CD14-positive monocyte (primary cell): Measurements from ENCODE around the gene CKS1B. TPM values are rescaled to one million over a fixed set of nuclear protein-coding genes. Genes with fewer than 3 reads are reported as not detected.

Source experiments
- DNase-seq, 3 donors: peaks; one replicate each; pipeline ENCODE4 v3.0.0-alpha.2; 2011 to 2022
- H2AFZ ChIP-seq: 2 replicates; pipeline ENCODE4 v1.6.0; 2012; ENCODE audit warnings: mild to moderate bottlenecking, low read depth, low read length, inconsistent platforms; ENCODE audit not compliant: insufficient read depth, poor library complexity, severe bottlenecking
- H3K27ac ChIP-seq, 2 donors: 1 replicate in 1 of 2; 2 replicates in 1 of 2; pipeline ENCODE4 v1.5.1; 2012 to 2013; ENCODE audit warnings: low read length in 2 of 2, control low read depth in 1 of 2, inconsistent platforms in 1 of 2, low read depth in 1 of 2, mild to moderate bottlenecking in 1 of 2
- H3K27me3 ChIP-seq, 2 donors: one replicate each; pipeline versions ENCODE4 v1.6.0 to v1.6.1; 2011 to 2013; ENCODE audit warnings: low read length in 2 of 2; ENCODE audit not compliant: control insufficient read depth in 2 of 2, insufficient read depth in 2 of 2
- H3K36me3 ChIP-seq, 2 donors: replicated peaks in 1 of 2; 1 replicate in 1 of 2; 2 replicates in 1 of 2; pipeline versions ENCODE4 v1.5.1 to v1.6.1; 2012 to 2013; ENCODE audit warnings: low read length in 2 of 2, control low read depth in 1 of 2, inconsistent platforms in 1 of 2, mild to moderate bottlenecking in 1 of 2; ENCODE audit not compliant: insufficient read depth in 2 of 2, control insufficient read depth in 1 of 2
- H3K4me1 ChIP-seq, 2 donors: 1 replicate in 1 of 2; 2 replicates in 1 of 2; pipeline versions ENCODE4 v1.5.1 to v1.6.1; 2012 to 2013; ENCODE audit warnings: low read length in 2 of 2, control low read depth in 1 of 2, inconsistent platforms in 1 of 2, mild to moderate bottlenecking in 1 of 2, moderate library complexity in 1 of 2; ENCODE audit not compliant: insufficient read depth in 2 of 2, control insufficient read depth in 1 of 2
- H3K4me2 ChIP-seq: replicated peaks from 2 replicates; pipeline ENCODE3; 2012; ENCODE audit warnings: low read length, moderate library complexity, mild to moderate bottlenecking; ENCODE audit not compliant: poor library complexity, severe bottlenecking; ENCODE audit errors: extremely low read depth
- H3K4me3 ChIP-seq, 3 experiments: fragments of 200-600 bp in 1 of 3; sonication (generic) in 1 of 3; replicated peaks in 1 of 3; 1 replicate in 2 of 3; 2 replicates in 1 of 3; pipeline ENCODE4 v1.5.1; 2011 to 2013; ENCODE audit warnings: low read length in 3 of 3, mild to moderate bottlenecking in 3 of 3, control low read depth in 2 of 3, low read depth in 2 of 3, inconsistent platforms in 1 of 3, moderate library complexity in 1 of 3
- H3K79me2 ChIP-seq: 2 replicates; pipeline ENCODE4 v1.6.0; 2012; ENCODE audit warnings: mild to moderate bottlenecking, control low read depth, inconsistent platforms, low read length, moderate library complexity; ENCODE audit not compliant: insufficient read depth
- H3K9ac ChIP-seq: 2 replicates; pipeline ENCODE4 v1.6.0; 2017; ENCODE audit warnings: low read length, mild to moderate bottlenecking; ENCODE audit not compliant: insufficient read depth, poor library complexity, severe bottlenecking
- H3K9me3 ChIP-seq, 2 donors: replicated peaks in 1 of 2; 1 replicate in 1 of 2; 2 replicates in 1 of 2; pipeline versions ENCODE4 v1.5.1 to v1.6.1; 2012 to 2013; ENCODE audit warnings: low read length in 2 of 2, control low read depth in 1 of 2; ENCODE audit not compliant: control insufficient read depth in 1 of 2, insufficient read depth in 1 of 2
- H4K20me1 ChIP-seq: 2 replicates; pipeline ENCODE4 v1.6.0; 2012; ENCODE audit warnings: mild to moderate bottlenecking, low read length, control low read depth, moderate library complexity; ENCODE audit not compliant: insufficient read depth
- H3K27ac Mint-ChIP-seq, 7 donors: one replicate each; pipeline ENCODE4 v1.8.0; 2020; ENCODE audit warnings: mild to moderate bottlenecking in 7 of 7, mixed read lengths in 7 of 7, moderate library complexity in 6 of 7, inconsistent platforms in 2 of 7
- H3K27me3 Mint-ChIP-seq, 3 donors: one replicate each; pipeline ENCODE4 v1.8.0; 2021 to 2022; ENCODE audit warnings: low read depth in 3 of 3, mild to moderate bottlenecking in 3 of 3, mixed read lengths in 3 of 3, moderate library complexity in 3 of 3, inconsistent platforms in 1 of 3
- H3K36me3 Mint-ChIP-seq, 2 donors: one replicate each; pipeline ENCODE4 v1.8.0; 2020; ENCODE audit warnings: mixed read lengths in 2 of 2, inconsistent platforms in 1 of 2, mild to moderate bottlenecking in 1 of 2
- H3K4me1 Mint-ChIP-seq: one replicate; pipeline ENCODE4 v1.8.0; 2020; ENCODE audit warnings: mild to moderate bottlenecking, mixed read lengths
- H3K4me3 Mint-ChIP-seq, 2 donors: one replicate each; pipeline ENCODE4 v1.8.0; 2020; ENCODE audit warnings: mild to moderate bottlenecking in 2 of 2, mixed read lengths in 2 of 2, moderate library complexity in 1 of 2
- H3K9me3 Mint-ChIP-seq, 7 donors: one replicate each; pipeline ENCODE4 v1.8.0; 2020 to 2022; ENCODE audit warnings: mixed read lengths in 7 of 7, mild to moderate bottlenecking in 6 of 7, moderate library complexity in 6 of 7, inconsistent platforms in 2 of 7
- CTCF ChIP-seq: fragments of 200-600 bp; IDR thresholded peaks from one replicate; pipeline ENCODE4 v1.8.0; 2022; ENCODE audit warnings: antibody characterized with exemption, mild to moderate bottlenecking
- WGBS: methylation state at CpG from one replicate; pipeline ENCODE4 v1.1.5; 2013; ENCODE audit warnings: missing lambda C conversion rate; ENCODE audit not compliant: insufficient coverage; 5-methylcytosine and 5-hydroxymethylcytosine counted together
- intact Hi-C, 2 donors: fragments of 100-400 bp; cut with micrococcal nuclease; formaldehyde crosslinking; loops; one replicate each; pipeline versions ENCODE4 v1.15.0 to v1.15.1; 2023
- polyA plus RNA-seq, 3 donors: library from polyadenylated mRNA; depleted of rRNA in 1 of 3; unstranded in 2 of 3; stranded (reverse) in 1 of 3; fragments of 300-500 nt in 2 of 3; fragments of >200 nt in 1 of 3; fragmentation: Illumina TruSeq in 2 of 3; gene quantifications; 1 replicate in 2 of 3; 2 replicates in 1 of 3; pipeline ENCODE4 v1.2.3, GENCODE V29; 2012 to 2021

CKS1B gene
- polyA plus RNA-seq, 3 donors: 9.4 to 22.6 (median 18.0) TPM

GRCh38 chr1:154934358-154934948 lies 40.0 kb upstream of the CKS1B start:
- Mint-ChIP-seq H3K4me1 (peaks cover 39% of the 10 kb centered on the region), H3K4me3 (no peak overlapping the region), H3K9me3 (peaks cover 0 to 2% (median 0%) of the 10 kb centered on the region in 7 donors), H3K27ac (peak overlapping the region in 2 of 7 donors; percentile 46 to 51), H3K27me3 (peaks cover 0 to 5% (median 1%) of the 10 kb centered on the region in 3 donors), H3K36me3 (peaks cover 14 to 28% of the 10 kb centered on the region in 2 donors)
- Histone ChIP-seq H3K4me3 (no peak overlapping the region), H3K36me3 (peaks cover 11 to 28% of the 10 kb centered on the region in 2 donors), H3K9me3 (no peaks in the 10 kb centered on the region), H3K27ac (no peak overlapping the region), H3K4me1 (peaks cover 19 to 29% of the 10 kb centered on the region in 2 donors), H4K20me1 (no peaks in the 10 kb centered on the region), H3K27me3 (no peaks in the 10 kb centered on the region), H3K79me2 (peaks cover 15% of the 10 kb centered on the region), H3K9ac (no peak overlapping the region), H2AFZ (no peak overlapping the region), H3K4me2 (no peak overlapping the region)
- intact Hi-C loops: loop anchor here in 1 of 2 donors (10.0 kb wide), 1 partner anchor 380 kb away; the partner anchor contains the start of gene UBE2Q1
- TF ChIP-seq CTCF: no peak
- WGBS: 100% methylated on average over 4 of the region's 5 CpGs
- DNase-seq: no peak

GRCh38 chr1:154935749-154936554 lies 38.5 kb upstream of the CKS1B start:
- Histone ChIP-seq H3K79me2 (peaks cover 15% of the 10 kb centered on the region), H3K27ac (peak overlapping the region; percentile 97 to 100), H3K4me2 (peak overlapping the region; percentile 90), H3K4me1 (peaks cover 24 to 35% of the 10 kb centered on the region in 2 donors), H4K20me1 (no peaks in the 10 kb centered on the region), H2AFZ (peak overlapping the region; percentile 90), H3K9ac (peak overlapping the region; percentile 95), H3K27me3 (no peaks in the 10 kb centered on the region), H3K36me3 (peaks cover 5 to 14% of the 10 kb centered on the region in 2 donors), H3K4me3 (peak overlapping the region; percentile 53 to 78 (median 76)), H3K9me3 (no peaks in the 10 kb centered on the region)
- peaks cover 0 to 2% (median 0%) of the 10 kb centered on the region in 7 donors for H3K9me3 Mint-ChIP-seq
- H3K36me3 Mint-ChIP-seq: peaks cover 9 to 16% of the 10 kb centered on the region in 2 donors
- DNase-seq: no peak
- 45% methylated on average over 23 of the region's 27 CpGs for WGBS
- H3K27me3 Mint-ChIP-seq: peaks cover 0 to 4% (median 0%) of the 10 kb centered on the region in 3 donors
- no peak for TF ChIP-seq CTCF
- H3K4me3 Mint-ChIP-seq: peak overlapping the region; percentile 98 to 99
- intact Hi-C loops: loop anchor here in 1 of 2 donors (10.0 kb wide), 1 partner anchor 381 kb away; the partner anchor contains the start of gene UBE2Q1
- peaks cover 49% of the 10 kb centered on the region for H3K4me1 Mint-ChIP-seq
- H3K27ac Mint-ChIP-seq: peak overlapping the region; percentile 99 to 100 (median 99)
